HK-2 (cell line): ENCODE data around the gene TMEM72.

Experiments
- DNase-seq: peaks from one replicate; pipeline ENCODE4 v3.0.0-alpha.2; 2018; ENCODE audit not compliant: unreplicated experiment

TMEM72 gene

GRCh38 chr10:44968091-44968490 is 57.0 kb downstream of the TMEM72 start:
- DNase-seq, result no peak

GRCh38 chr10:44968500-44969400 is 57.6 kb downstream of the TMEM72 start:
- no peak for DNase-seq

- no peak for DNase-seq
Measured at GRCh38 chr10:44969854-44970253, 58.7 kb downstream of the TMEM72 start.

DNA sequence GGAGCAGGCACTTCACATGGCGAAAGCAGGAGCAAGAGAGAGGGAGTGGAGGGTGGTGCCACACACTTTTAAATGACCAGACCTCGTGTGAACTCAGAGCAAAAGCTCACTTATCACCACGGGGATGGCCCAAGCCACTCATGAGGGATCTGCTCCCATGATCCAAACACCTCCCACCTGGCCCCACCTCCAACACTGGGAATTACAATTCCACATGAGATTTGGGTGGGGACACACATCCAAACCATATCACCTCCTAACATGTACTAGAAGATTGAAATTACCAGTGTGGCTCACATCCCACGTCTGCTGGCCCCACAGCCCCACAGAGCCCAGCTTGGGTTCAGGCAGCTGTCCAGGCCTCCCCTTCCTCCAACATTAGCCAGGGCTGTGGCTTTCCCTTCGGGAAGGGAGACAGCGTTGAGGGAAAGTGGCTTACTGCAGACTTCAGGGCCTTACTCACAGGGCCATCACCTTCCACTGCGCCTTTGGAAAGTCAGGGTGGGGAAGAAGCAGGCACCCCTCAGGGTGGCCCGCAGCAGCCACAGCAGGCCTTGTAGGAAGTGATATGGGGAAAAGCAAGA is 59.8 kb downstream of the TMEM72 start:
- DNase-seq, result no peak

GRCh38 chr10:44971434-44971833 is 60.3 kb downstream of the TMEM72 start:
- no peak for DNase-seq

DNA sequence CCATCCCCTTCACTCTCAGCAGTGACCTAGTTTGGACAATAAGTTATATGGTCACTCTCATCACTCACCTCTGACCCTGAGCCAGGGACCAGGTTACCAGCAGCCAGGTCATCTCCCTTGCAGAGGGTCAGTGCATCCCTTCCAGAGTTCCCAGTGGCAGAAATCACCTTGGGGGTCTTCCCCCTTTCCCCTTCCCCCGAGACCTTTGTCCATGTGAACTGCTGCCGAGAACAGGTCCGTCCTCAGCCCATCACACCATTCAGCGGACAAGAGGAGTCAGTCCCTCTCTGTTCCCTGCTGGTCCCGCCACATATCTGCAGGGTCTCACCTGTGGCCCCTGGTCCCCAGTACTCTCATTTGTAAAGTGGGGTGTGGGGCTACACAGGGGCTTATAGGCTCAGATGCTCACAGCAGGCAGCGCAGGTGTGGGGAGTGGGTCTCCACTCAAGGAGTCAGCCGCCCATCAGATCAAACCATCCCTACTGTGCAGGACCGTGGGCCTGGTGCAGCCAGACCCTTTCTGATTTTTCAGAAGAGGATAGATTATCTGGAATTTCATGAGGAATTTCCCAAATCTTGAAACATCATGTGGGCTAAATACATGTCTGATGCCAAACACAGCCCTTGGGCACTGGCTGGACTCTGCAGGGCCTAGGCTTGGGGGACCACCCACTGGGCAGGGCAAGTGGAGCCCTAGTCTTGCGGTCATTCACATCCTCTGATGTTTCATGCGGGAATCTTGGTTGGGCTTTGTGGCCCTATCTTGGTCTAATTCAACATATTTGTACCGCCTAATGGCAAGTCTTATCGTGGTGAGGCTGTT is 61.0 kb downstream of the TMEM72 start:
- DNase-seq, result no peak

DNA sequence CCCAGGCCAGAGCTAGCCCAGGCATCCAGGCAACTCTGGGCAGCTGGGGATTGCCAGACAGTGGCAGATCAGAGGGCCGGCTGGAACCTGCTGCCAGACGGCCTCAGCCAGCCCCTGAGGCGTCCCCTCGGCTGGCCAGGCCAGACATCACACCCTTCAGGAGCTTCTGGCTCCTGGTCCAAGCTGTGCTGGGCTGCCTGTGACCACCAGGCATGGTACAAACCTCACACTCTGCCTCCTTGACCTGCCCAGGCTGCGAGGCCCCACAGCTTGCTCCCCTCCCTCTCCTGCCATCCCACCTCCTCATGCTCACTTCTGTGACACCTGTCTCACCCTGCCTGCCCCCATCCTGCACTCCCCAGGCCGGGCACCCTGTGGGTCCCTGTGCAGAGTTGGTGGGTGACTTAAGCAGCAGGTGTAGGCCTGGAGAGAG is 61.8 kb downstream of the TMEM72 start:
- DNase-seq, result no peak

DNA sequence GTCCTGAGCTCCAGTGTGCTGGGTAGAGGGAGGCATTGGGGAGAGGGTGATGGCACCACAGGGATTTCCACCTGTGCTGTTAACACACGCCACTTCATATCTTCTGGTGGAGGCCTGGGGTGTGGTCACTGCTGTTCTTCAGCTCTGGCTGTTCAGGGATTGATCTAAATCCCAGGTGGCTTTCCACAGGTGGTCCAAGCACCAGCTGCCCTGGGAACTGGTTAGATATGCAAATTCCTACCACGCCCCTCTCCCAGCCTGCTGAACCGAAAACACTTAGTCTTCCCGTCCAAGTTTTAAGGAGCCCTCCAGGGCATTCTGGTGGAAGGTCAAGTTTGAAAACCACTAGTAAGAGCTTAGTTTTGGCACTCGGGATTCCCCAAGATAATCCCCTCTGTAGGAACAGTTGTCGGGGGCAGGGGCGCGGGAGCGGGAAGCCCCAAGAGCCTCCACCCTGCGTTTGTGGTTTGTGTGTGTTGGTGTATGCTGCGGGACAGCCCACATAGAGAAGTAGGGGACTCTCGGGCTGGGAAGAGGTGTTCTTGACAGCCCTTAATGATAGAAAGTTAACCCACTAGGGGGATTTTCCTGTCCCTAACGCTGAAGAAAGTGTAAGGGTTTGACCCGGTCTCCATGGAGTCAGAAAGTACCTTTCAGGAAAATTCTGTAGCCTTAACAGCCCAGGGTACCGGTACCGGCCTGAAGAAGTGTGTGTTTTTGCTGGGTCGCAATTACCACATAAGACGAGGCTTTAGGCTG is 62.4 kb downstream of the TMEM72 start:
- no peak for DNase-seq

DNA sequence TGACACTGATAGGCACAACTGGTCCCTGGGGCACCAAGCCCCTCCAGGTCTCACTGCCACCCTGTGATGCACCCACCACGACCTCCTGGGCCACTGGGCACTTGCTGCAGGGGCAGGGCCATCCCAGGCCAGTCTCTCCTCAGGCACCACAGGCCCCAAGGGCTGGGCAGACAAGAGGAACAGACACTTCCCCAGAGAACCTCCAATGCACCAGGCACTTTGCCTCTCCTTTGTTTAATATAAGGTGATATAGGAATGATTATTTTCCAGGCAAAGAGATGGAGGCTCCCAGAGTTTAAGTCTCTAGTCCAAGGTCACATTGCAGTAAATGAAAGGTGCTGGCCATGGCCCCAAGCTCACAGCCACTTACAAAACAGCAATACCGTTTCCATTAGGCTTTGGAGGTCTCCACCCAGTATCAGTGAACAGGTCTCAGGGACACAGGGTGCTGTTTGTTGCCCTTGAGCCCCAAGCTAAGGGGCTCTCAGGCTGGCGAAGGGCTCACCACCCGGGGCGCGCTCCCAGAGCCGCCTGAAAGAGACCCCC is 63.0 kb downstream of the TMEM72 start:
- no peak for DNase-seq

DNA sequence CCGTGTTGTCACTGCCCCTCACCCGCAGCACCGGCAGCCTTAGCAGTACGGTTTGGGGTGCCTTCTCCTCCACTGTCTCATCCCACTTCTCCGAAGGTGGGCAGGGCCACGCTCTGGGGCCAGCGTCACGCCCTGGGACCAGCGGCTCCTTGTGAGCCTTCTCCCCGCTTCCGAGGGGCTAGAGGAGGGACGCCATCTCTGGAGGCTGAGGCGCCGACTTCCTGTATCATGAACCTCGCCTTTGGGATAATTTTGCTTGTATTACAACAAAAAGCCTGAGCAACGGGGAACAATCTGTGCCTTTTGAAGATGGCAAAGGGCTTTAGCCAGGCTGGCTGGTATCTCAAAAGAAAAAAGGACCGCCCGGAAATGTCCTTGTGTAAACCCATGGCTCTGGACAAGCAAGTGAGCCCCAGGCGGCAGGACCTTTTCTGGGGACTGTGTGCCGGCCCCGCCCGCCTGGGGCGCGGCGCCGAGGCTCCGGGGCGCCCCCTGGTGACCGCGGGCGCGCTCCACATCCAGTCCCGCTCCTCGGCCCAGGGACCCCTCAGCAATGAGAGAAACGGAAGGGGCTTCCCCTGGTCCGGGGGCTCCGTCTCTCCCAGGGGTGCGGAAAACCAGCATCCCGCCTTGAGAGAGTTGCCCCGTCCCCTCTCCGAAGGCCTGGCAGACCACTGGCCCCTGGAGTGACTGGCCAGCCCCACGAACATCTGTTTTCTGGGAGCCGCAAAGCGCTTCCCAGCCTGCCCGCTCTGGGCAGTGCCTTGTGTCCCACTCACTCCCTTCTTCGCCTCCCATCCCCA is 63.7 kb downstream of the TMEM72 start:
- DNase-seq, result peak; percentile 83

DNA sequence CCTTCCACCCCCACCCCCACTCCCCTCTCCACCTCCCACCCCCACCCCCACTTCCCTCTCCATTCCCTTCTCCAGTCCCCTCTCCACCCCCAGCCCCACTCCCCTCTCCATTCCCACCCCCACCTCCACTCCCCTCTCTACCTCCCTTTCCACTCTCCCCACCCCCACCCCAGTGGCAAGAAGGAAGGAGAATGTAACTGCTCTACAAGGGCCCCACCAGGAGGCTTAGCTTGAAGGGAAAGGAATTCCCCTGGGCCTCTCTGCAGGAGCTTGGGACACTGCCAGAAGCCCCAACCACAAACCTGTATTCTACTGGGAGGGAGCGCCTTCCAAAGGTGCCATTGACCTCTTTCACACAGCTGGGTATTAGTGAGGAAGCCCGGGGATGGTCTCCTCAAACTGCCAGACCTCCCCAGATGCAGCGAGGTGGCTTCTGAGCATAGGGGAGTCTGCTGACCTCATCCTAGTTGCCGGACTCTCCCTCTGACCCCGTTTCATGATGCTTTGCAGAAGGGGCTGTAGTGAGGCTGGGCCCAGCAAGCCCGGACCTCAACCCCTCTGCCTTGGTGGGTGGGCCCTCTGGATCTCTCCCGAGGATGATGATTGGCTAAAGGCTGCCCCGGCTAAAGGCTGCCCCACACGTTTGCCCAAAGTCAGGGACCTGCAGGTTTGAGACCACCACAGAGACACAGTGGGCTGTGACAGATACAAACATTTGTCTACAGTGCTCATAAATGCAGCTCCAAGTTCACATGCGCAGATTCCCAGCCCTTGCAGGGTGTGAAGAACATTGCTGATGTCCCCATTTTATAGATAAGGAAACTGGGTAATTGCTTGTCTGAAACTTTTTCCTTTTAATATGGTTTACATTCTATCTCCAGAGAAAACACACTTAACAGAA is 64.5 kb downstream of the TMEM72 start:
- DNase-seq, result peak; percentile 92

DNA sequence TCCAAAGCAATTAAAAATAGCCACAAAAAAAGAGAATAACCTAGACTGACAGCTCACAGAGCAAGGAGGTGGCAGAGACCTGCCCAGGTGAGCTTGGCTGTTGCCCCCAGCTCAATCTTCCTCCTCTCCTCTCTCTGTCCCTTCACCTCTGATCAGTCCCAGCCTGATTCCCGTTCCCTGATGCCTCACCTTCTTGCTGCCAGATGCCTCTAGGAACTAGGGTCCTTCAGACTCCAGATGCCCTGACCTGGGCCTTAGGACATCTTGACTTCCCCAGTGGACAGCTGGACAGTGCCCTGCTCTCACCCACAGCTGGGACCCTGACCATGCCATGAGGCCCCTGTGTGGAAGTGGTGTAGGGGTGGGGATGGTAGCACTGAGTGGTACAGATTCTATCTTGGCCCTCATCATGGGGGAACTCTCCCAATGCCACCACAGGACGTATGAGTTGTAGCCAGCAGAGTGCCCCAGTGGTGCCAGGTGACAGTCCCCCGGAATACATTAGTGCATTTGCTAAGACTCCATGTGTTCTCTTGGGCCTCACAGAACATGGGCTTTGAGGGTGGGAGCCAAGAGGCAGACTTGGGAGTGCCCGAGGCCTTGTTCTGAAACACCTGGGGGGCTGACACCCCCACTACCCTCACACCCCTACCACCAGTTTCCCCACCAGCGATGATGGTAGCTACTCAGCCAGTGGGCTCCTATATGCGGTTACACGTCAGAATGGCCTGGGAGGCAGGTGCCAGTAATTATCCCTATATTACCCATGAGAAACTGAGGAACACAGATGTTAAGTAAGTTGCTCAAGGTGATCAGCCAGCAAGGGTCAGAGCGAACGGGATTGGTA is 65.4 kb downstream of the TMEM72 start:
- no peak for DNase-seq

DNA sequence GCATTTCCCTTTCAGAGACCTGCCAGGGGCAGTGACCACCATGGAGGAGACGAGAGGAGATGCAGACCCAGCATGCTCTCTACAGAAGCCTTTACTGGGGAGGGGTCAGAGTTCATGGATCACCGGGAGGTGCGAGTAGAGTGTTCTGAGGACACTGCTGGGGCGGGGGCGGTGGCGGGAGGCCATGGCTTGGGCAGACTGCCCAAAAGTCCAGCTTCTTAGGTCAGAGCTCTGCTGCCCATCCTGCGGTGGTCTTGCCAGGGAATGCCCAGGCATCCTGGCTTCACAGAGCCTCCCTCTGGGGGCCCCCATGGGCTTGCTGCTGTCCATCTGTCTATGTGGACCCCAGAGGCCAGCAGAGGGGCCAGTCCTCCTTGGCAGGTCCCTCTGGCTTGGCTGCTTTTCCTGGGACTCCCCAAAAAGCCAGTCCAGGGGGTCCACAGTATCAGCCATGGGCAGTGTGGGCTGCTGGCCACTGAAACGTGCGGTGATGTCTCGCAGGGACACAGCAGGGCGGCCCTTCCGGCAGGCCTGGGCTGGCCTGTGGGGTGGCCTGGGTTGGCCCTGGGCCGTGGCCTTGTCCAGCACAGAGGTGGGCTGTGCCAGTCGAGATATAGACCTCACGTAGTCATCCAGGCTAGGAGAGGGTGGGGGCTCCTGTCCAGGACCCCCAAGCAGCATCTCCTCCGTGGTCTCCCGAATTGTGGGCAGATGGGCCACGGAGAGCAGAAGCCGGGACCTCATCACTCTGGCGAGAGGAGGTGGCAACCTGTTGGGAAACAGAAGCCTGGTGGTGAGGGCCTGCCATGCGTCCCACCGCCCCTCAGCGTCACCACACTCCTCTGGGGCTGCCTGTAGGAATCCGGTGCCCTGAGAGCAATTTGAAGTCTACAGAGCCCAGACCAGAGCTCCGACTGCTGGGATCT is 66.4 kb downstream of the TMEM72 start:
- no peak for DNase-seq

GRCh38 chr10:44978213-44978569 is 67.1 kb downstream of the TMEM72 start:
- no peak for DNase-seq

- DNase-seq, result peak; percentile 94
Measured at GRCh38 chr10:44978570-44979280, 67.6 kb downstream of the TMEM72 start, which contains the start of gene DEPP1. TSS of gene DEPP1 (minus strand) at chr10:44978809. CDS start at chr10:44978030, 779 bp downstream.

DNA sequence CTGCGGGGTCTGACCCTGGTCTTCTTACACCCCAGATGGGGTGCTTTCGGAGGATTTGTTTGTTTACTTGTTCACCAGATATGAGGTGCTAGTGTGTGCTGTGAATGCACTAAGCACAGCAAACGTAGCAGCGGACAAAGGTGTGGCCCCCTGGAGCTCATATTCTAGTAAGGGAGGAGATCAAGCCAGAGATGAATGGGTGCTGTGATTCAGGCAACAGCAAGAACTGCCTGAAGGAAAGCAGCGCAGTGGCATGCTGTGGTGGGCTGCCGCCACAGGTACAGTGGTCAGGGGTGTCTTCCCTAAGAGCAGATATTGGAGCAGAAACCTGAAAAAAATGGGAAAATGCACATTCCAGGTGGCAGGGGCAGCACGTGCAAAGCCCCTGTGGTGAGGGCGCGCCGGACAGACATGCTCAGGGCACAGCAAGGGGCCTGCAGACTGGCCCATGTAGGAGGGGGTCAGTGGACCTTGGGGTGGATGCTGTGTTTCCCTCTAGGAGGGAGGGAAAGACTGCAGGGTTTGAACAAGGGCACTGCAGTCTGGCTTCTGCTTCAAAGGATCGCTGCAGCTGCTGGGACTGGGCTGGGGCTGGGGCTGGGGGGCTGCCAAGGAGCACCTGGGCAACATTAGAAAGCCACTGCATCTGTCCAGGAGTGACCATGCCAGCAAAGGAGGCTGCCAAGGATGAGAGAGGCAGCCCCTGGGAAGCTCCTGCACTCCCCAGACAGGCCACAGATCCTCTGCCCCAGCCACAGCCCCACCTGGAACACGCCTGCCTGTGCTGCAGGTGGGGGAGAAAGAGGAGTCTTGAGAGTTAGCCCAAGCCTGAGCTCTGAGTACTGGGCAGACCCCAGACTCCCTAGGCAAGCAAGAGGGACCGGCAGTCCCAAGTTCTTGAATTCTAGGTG is 68.4 kb downstream of the TMEM72 start:
- DNase-seq, result no peak
